Measurements from ENCODE around the gene NTMT1.
A peak's percentile ranks its signal among the peaks of the same experiment; 100 is the strongest.

Gene NTMT1

GRCh38 chr9:129624947-129625346, 1.0 kb upstream of the NTMT1 start:
- Mint-ChIP-seq H3K27ac (no peak overlapping the region), H3K36me3 (ENCODE audit: low read depth) (no peaks in the 10 kb centered on the region), H3K27me3 (ENCODE audit: low read depth) (peaks cover 8% of the 10 kb centered on the region), H3K9me3 (no peaks in the 10 kb centered on the region), H3K4me1 (peaks cover 35% of the 10 kb centered on the region), H3K4me3 (peak overlapping the region; percentile 74 to 86 (median 79))
- no peak for TF ChIP-seq CTCF (IDR thresholded peaks at IDR 0.05; ENCODE audit: unreplicated experiment in 3 of 3)

GRCh38 chr9:129626625-129627284, 792 bp downstream of the NTMT1 start:
- H3K27me3 Mint-ChIP-seq (ENCODE audit: low read depth), result no peaks in the 10 kb centered on the region
- peaks cover 5% of the 10 kb centered on the region for H3K36me3 Mint-ChIP-seq (ENCODE audit: low read depth)
- TF ChIP-seq CTCF (IDR thresholded peaks at IDR 0.05; ENCODE audit: unreplicated experiment in 3 of 3), result no peak
- no peaks in the 10 kb centered on the region for H3K9me3 Mint-ChIP-seq
- peak overlapping the region; percentile 79 to 87 (median 86) for H3K4me3 Mint-ChIP-seq
- peak overlapping the region; percentile 82 to 92 (median 85) for H3K27ac Mint-ChIP-seq
- H3K4me1 Mint-ChIP-seq, result peaks cover 52% of the 10 kb centered on the region

- Mint-ChIP-seq H3K27me3 (ENCODE audit: low read depth) (no peaks in the 10 kb centered on the region), H3K4me1 (peaks cover 54% of the 10 kb centered on the region), H3K4me3 (peak overlapping the region; percentile 79 to 87 (median 86)), H3K27ac (peak overlapping the region; percentile 78 to 85 (median 82)), H3K9me3 (no peaks in the 10 kb centered on the region), H3K36me3 (ENCODE audit: low read depth) (peaks cover 10% of the 10 kb centered on the region)
- no peak for TF ChIP-seq CTCF (IDR thresholded peaks at IDR 0.05; ENCODE audit: unreplicated experiment in 3 of 3)
These were observed 1.8 kb downstream of the NTMT1 start for GRCh38 chr9:129627556-129628440.

GRCh38 chr9:129628709-129629108, 2.7 kb downstream of the NTMT1 start:
- Mint-ChIP-seq H3K36me3 (ENCODE audit: low read depth) (peaks cover 10% of the 10 kb centered on the region), H3K4me3 (peak overlapping the region; percentile 79 to 87 (median 86)), H3K9me3 (no peaks in the 10 kb centered on the region), H3K27ac (peak overlapping the region; percentile 55 to 82 (median 78)), H3K27me3 (ENCODE audit: low read depth) (no peaks in the 10 kb centered on the region), H3K4me1 (peaks cover 51% of the 10 kb centered on the region)
- TF ChIP-seq CTCF (IDR thresholded peaks at IDR 0.05; ENCODE audit: unreplicated experiment in 3 of 3), result no peak

GRCh38 chr9:129629251-129629820, 3.4 kb downstream of the NTMT1 start:
- H3K9me3 Mint-ChIP-seq, result no peaks in the 10 kb centered on the region
- no peak for TF ChIP-seq CTCF (IDR thresholded peaks at IDR 0.05; ENCODE audit: unreplicated experiment in 3 of 3)
- peak overlapping the region; percentile 55 to 82 (median 78) for H3K27ac Mint-ChIP-seq
- H3K4me3 Mint-ChIP-seq, result peak overlapping the region; percentile 79 to 87 (median 86)
- H3K27me3 Mint-ChIP-seq (ENCODE audit: low read depth), result no peaks in the 10 kb centered on the region
- peaks cover 48% of the 10 kb centered on the region for H3K4me1 Mint-ChIP-seq
- H3K36me3 Mint-ChIP-seq (ENCODE audit: low read depth), result peaks cover 14% of the 10 kb centered on the region
